Left lung (tissue), 10 donors: ENCODE results near the gene TIFAB. TPM values are rescaled to one million over a fixed set of nuclear protein-coding genes. Genes with fewer than 3 reads are reported as not detected.
A peak's percentile ranks its signal among the peaks of the same experiment; 100 is the strongest.

ENCODE experiments used
- ATAC-seq: fragments of 200-7000 bp; cut with Tn5 transposase; one replicate; pipeline ENCODE4 v1.9.1; 2020; ENCODE audit warnings: moderate library complexity
- DNase-seq, 4 donors: peaks; one replicate each; pipeline ENCODE4 v3.0.0-alpha.2; 2013 to 2020
- H3K27ac ChIP-seq, 2 donors: fragments of 200-600 bp; sonication (generic) in 1 of 2; one replicate each; pipeline versions ENCODE4 v1.5.0 to v1.8.0; 2020 to 2021
- H3K27me3 ChIP-seq, 2 donors: fragments of 200-600 bp; sonication (generic) in 1 of 2; one replicate each; pipeline versions ENCODE4 v1.5.0 to v1.8.0; 2020 to 2021
- H3K36me3 ChIP-seq, 2 donors: fragments of 200-600 bp; sonication (generic) in 1 of 2; one replicate each; pipeline versions ENCODE4 v1.5.0 to v1.8.0; 2020 to 2021
- H3K4me1 ChIP-seq, 2 donors: fragments of 200-600 bp; one replicate each; pipeline ENCODE4 v1.8.0; 2021
- H3K4me3 ChIP-seq, 2 donors: fragments of 200-600 bp; sonication (generic) in 1 of 2; one replicate each; pipeline versions ENCODE4 v1.5.0 to v1.8.0; 2020 to 2021; ENCODE audit warnings: mild to moderate bottlenecking in 1 of 2
- H3K9me3 ChIP-seq, 2 donors: fragments of 200-600 bp; sonication (generic) in 1 of 2; one replicate each; pipeline versions ENCODE4 v1.5.0 to v1.8.0; 2020 to 2021
- intact Hi-C, 2 donors: fragments of 100-400 bp; cut with DNase I; formaldehyde crosslinking; loops; one replicate each; pipeline versions ENCODE4 v1.11.2 to v1.14.2; 2022
- polyA plus RNA-seq, 6 donors: library from polyadenylated mRNA; unstranded; fragments of 120-200 nt; gene quantifications; one replicate each; pipeline ENCODE4 v1.2.1, GENCODE V29; 2013; ENCODE audit not compliant: insufficient read length in 6 of 6
- total RNA-seq, 2 donors: library from RNA; stranded (reverse); fragmentation: NEBNext Ultra II Directional; extraction: Animal tissue kit (Norgen Biotek cat#: 25700); gene quantifications; one replicate each; pipeline ENCODE4 v1.2.1, GENCODE V29; 2021
- TF ChIP-seq, protein P1 (sequence below), 2 donors: fragments of 200-600 bp; sonication (generic) in 1 of 2; IDR thresholded peaks; one replicate each; pipeline versions ENCODE4 v1.5.0 to v1.8.0; 2021; ENCODE audit warnings: antibody characterized with exemption in 2 of 2
- donor health status: DM: no; HTN: yes; CAD: no.
- donor health status: DM: no; HTN: no; CAD: no.

The TIFAB gene
- total and polyA plus RNA-seq, 8 donors, result 0.03 to 0.47 (median 0.36) TPM

DNA sequence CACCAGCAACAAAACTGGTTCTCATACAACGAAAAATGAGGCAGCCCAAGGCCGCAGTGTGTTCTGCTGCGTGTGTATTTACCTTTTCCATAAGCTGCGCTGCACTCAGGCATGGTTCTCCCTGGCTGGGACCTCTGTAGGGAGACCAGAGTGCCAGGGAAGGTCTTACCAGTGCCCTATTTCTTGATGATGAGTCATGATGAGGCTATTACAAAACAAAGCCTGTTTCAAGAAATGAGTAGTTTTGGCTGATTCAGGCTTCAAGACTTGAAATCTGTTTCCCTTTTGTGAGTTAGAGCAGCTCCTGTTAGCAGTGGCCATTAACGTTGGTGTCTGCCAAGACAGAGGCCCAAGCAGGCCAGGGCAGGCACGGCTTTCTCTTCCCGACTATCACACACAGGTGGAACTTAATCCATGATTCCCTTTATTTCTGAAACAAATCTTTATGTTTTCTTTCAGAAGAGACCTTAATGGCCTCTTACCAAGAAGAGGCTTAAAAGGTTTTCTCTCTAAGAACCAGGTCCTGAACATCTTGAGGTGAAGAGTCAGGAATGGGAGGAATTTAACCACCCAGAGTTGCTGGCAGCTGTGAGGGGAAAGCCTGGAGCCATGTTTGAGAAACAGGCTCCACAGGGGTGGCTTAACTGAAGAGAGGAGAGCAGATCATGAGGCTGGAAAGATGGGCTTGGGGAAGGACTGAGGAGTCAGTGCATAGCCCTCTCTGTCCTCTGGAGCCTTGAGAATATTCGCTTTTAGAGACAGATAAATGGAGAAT, 41.4 kb upstream of the TIFAB start:
- TF ChIP-seq, protein P1, sequence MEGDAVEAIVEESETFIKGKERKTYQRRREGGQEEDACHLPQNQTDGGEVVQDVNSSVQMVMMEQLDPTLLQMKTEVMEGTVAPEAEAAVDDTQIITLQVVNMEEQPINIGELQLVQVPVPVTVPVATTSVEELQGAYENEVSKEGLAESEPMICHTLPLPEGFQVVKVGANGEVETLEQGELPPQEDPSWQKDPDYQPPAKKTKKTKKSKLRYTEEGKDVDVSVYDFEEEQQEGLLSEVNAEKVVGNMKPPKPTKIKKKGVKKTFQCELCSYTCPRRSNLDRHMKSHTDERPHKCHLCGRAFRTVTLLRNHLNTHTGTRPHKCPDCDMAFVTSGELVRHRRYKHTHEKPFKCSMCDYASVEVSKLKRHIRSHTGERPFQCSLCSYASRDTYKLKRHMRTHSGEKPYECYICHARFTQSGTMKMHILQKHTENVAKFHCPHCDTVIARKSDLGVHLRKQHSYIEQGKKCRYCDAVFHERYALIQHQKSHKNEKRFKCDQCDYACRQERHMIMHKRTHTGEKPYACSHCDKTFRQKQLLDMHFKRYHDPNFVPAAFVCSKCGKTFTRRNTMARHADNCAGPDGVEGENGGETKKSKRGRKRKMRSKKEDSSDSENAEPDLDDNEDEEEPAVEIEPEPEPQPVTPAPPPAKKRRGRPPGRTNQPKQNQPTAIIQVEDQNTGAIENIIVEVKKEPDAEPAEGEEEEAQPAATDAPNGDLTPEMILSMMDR (IDR thresholded peaks at IDR 0.05), result no peak
- Histone ChIP-seq H3K27me3 (peaks cover 31 to 82% of the 10 kb centered on the region in 2 donors), H3K27ac (no peak overlapping the region), H3K4me3 (no peak overlapping the region), H3K4me1 (peaks cover 18 to 36% of the 10 kb centered on the region in 2 donors), H3K9me3 (no peaks in the 10 kb centered on the region), H3K36me3 (no peaks in the 10 kb centered on the region)
- intact Hi-C loops, result no loop called here
- ATAC-seq, result no peak
- no peak for DNase-seq

DNA sequence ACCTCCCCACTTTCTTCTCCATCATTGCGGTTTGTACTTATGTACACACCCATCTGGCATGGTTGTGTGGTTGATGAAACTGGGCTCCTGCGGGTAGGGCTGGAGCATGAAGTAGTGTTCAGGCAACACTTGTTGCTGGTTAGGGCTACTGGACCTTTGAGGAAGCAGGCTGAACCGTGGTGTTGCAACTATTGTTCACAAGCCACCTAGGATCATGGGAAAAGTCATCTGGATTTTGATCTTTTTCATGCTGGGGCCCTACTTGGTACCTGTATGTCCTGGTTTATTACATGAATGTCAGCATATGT, 40.1 kb upstream of the TIFAB start:
- H3K4me1 ChIP-seq, result peaks cover 18 to 38% of the 10 kb centered on the region in 2 donors
- DNase-seq (peak in 1 of 4 donors; percentile 50), ATAC-seq (peak; percentile 68)
- H3K36me3 ChIP-seq, result no peaks in the 10 kb centered on the region
- intact Hi-C loops, result no loop called here
- peaks cover 44 to 83% of the 10 kb centered on the region in 2 donors for H3K27me3 ChIP-seq
- no peak overlapping the region for H3K27ac ChIP-seq
- TF ChIP-seq, protein P1 (IDR thresholded peaks at IDR 0.05), result no peak
- H3K4me3 ChIP-seq, result no peak overlapping the region
- no peaks in the 10 kb centered on the region for H3K9me3 ChIP-seq

DNA sequence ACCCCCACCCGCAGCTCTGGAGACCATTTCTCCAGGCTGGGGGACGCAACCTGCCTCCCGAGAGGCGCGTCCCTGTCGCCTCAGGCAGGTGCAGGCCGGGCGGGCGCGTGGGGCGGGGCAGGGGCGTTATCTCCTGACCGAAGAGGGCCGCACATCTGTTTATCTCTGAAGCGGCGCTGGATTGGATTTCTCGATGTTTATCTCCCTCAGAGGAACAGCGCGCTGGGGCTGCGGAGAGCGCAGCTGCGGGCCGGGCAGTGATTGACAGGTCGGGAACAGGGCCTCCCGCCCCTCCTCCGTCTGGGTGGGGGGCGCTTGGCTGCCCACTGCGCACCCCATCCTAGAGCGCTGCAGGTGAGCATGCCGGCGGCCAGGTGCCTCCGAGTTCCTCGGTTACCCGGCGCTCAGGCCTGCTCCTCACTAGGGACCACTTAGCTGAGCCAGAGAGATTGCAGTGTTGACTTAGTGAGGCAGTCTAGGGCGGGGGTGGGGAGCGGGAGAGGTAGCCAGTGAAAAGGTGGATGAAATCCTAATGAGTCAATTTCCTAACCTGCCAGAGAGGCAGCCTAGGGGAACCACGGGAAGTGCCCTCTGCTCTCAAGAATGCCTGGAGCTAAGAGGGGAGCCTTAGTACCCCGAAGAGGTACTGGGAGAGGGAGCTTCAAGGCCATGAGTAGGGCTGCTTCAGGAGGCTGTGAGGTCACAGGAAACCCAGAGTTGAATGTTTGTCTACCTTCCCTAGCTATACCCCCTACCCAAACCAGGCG, 39.6 kb upstream of the TIFAB start:
- intact Hi-C loops, result no loop called here
- H3K4me3 ChIP-seq, result no peak overlapping the region
- H3K9me3 ChIP-seq, result no peaks in the 10 kb centered on the region
- H3K27me3 ChIP-seq, result peaks cover 49 to 83% of the 10 kb centered on the region in 2 donors
- H3K4me1 ChIP-seq, result peaks cover 18 to 38% of the 10 kb centered on the region in 2 donors
- H3K36me3 ChIP-seq, result no peaks in the 10 kb centered on the region
- DNase-seq (peak in 3 of 4 donors; percentile 61 to 80 (median 68)), ATAC-seq (peak; percentile 84)
- TF ChIP-seq, protein P1 (IDR thresholded peaks at IDR 0.05), result no peak
- no peak overlapping the region for H3K27ac ChIP-seq

DNA sequence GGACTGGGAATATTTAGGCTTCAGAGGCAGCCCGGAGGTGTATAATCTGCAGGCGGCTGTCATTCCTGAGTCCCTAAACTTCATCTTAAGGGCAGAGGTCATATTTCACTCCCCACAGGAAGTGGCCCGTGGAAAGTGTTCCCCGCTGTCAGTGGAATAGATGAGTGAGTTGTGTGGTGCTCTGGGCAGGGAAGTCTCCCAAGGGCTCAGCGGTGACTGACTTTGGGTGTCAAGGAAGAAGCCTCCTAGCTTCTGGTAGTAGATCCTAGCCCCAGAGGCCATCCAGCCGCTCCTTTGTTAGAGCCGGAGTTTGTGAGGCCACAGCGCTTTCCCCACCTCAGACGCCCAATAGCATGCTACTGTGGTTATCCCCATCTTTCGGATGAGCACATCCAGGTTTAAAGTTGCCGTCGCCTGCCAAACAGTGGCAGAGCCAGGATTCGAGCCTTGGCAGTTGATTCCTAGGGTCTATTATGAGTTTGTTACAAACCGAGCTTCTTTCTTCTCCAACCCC, 38.9 kb upstream of the TIFAB start:
- Histone ChIP-seq H3K27ac (no peak overlapping the region), H3K4me1 (peaks cover 18 to 38% of the 10 kb centered on the region in 2 donors), H3K36me3 (no peaks in the 10 kb centered on the region), H3K9me3 (no peaks in the 10 kb centered on the region), H3K27me3 (peaks cover 49 to 86% of the 10 kb centered on the region in 2 donors), H3K4me3 (no peak overlapping the region)
- no peak for ATAC-seq
- no peak for DNase-seq
- intact Hi-C loops, result no loop called here
- TF ChIP-seq, protein P1 (IDR thresholded peaks at IDR 0.05), result no peak
